CD14-positive monocyte (primary cell): ENCODE results near the gene DENND4B. TPM values are rescaled to one million over a fixed set of nuclear protein-coding genes. Genes with fewer than 3 reads are reported as not detected.

Experiments used
- DNase-seq, 3 donors: peaks; one replicate each; pipeline ENCODE4 v3.0.0-alpha.2; 2011 to 2022
- H2AFZ ChIP-seq: 2 replicates; pipeline ENCODE4 v1.6.0; 2012; ENCODE audit warnings: mild to moderate bottlenecking, low read depth, low read length, inconsistent platforms; ENCODE audit not compliant: insufficient read depth, poor library complexity, severe bottlenecking
- H3K27ac ChIP-seq, 2 donors: 1 replicate in 1 of 2; 2 replicates in 1 of 2; pipeline ENCODE4 v1.5.1; 2012 to 2013; ENCODE audit warnings: low read length in 2 of 2, control low read depth in 1 of 2, inconsistent platforms in 1 of 2, low read depth in 1 of 2, mild to moderate bottlenecking in 1 of 2
- H3K27me3 ChIP-seq, 2 donors: one replicate each; pipeline versions ENCODE4 v1.6.0 to v1.6.1; 2011 to 2013; ENCODE audit warnings: low read length in 2 of 2; ENCODE audit not compliant: control insufficient read depth in 2 of 2, insufficient read depth in 2 of 2
- H3K36me3 ChIP-seq, 2 donors: replicated peaks in 1 of 2; 1 replicate in 1 of 2; 2 replicates in 1 of 2; pipeline versions ENCODE4 v1.5.1 to v1.6.1; 2012 to 2013; ENCODE audit warnings: low read length in 2 of 2, control low read depth in 1 of 2, inconsistent platforms in 1 of 2, mild to moderate bottlenecking in 1 of 2; ENCODE audit not compliant: insufficient read depth in 2 of 2, control insufficient read depth in 1 of 2
- H3K4me1 ChIP-seq, 2 donors: 1 replicate in 1 of 2; 2 replicates in 1 of 2; pipeline versions ENCODE4 v1.5.1 to v1.6.1; 2012 to 2013; ENCODE audit warnings: low read length in 2 of 2, control low read depth in 1 of 2, inconsistent platforms in 1 of 2, mild to moderate bottlenecking in 1 of 2, moderate library complexity in 1 of 2; ENCODE audit not compliant: insufficient read depth in 2 of 2, control insufficient read depth in 1 of 2
- H3K4me2 ChIP-seq: replicated peaks from 2 replicates; pipeline ENCODE3; 2012; ENCODE audit warnings: low read length, moderate library complexity, mild to moderate bottlenecking; ENCODE audit not compliant: poor library complexity, severe bottlenecking; ENCODE audit errors: extremely low read depth
- H3K4me3 ChIP-seq, 3 experiments: fragments of 200-600 bp in 1 of 3; sonication (generic) in 1 of 3; replicated peaks in 1 of 3; 1 replicate in 2 of 3; 2 replicates in 1 of 3; pipeline ENCODE4 v1.5.1; 2011 to 2013; ENCODE audit warnings: low read length in 3 of 3, mild to moderate bottlenecking in 3 of 3, control low read depth in 2 of 3, low read depth in 2 of 3, inconsistent platforms in 1 of 3, moderate library complexity in 1 of 3
- H3K79me2 ChIP-seq: 2 replicates; pipeline ENCODE4 v1.6.0; 2012; ENCODE audit warnings: mild to moderate bottlenecking, control low read depth, inconsistent platforms, low read length, moderate library complexity; ENCODE audit not compliant: insufficient read depth
- H3K9ac ChIP-seq: 2 replicates; pipeline ENCODE4 v1.6.0; 2017; ENCODE audit warnings: low read length, mild to moderate bottlenecking; ENCODE audit not compliant: insufficient read depth, poor library complexity, severe bottlenecking
- H3K9me3 ChIP-seq, 2 donors: replicated peaks in 1 of 2; 1 replicate in 1 of 2; 2 replicates in 1 of 2; pipeline versions ENCODE4 v1.5.1 to v1.6.1; 2012 to 2013; ENCODE audit warnings: low read length in 2 of 2, control low read depth in 1 of 2; ENCODE audit not compliant: control insufficient read depth in 1 of 2, insufficient read depth in 1 of 2
- H4K20me1 ChIP-seq: 2 replicates; pipeline ENCODE4 v1.6.0; 2012; ENCODE audit warnings: mild to moderate bottlenecking, low read length, control low read depth, moderate library complexity; ENCODE audit not compliant: insufficient read depth
- H3K27ac Mint-ChIP-seq, 7 donors: one replicate each; pipeline ENCODE4 v1.8.0; 2020; ENCODE audit warnings: mild to moderate bottlenecking in 7 of 7, mixed read lengths in 7 of 7, moderate library complexity in 6 of 7, inconsistent platforms in 2 of 7
- H3K27me3 Mint-ChIP-seq, 3 donors: one replicate each; pipeline ENCODE4 v1.8.0; 2021 to 2022; ENCODE audit warnings: low read depth in 3 of 3, mild to moderate bottlenecking in 3 of 3, mixed read lengths in 3 of 3, moderate library complexity in 3 of 3, inconsistent platforms in 1 of 3
- H3K36me3 Mint-ChIP-seq, 2 donors: one replicate each; pipeline ENCODE4 v1.8.0; 2020; ENCODE audit warnings: mixed read lengths in 2 of 2, inconsistent platforms in 1 of 2, mild to moderate bottlenecking in 1 of 2
- H3K4me1 Mint-ChIP-seq: one replicate; pipeline ENCODE4 v1.8.0; 2020; ENCODE audit warnings: mild to moderate bottlenecking, mixed read lengths
- H3K4me3 Mint-ChIP-seq, 2 donors: one replicate each; pipeline ENCODE4 v1.8.0; 2020; ENCODE audit warnings: mild to moderate bottlenecking in 2 of 2, mixed read lengths in 2 of 2, moderate library complexity in 1 of 2
- H3K9me3 Mint-ChIP-seq, 7 donors: one replicate each; pipeline ENCODE4 v1.8.0; 2020 to 2022; ENCODE audit warnings: mixed read lengths in 7 of 7, mild to moderate bottlenecking in 6 of 7, moderate library complexity in 6 of 7, inconsistent platforms in 2 of 7
- CTCF ChIP-seq: fragments of 200-600 bp; IDR thresholded peaks from one replicate; pipeline ENCODE4 v1.8.0; 2022; ENCODE audit warnings: antibody characterized with exemption, mild to moderate bottlenecking
- WGBS: methylation state at CpG from one replicate; pipeline ENCODE4 v1.1.5; 2013; ENCODE audit warnings: missing lambda C conversion rate; ENCODE audit not compliant: insufficient coverage; 5-methylcytosine and 5-hydroxymethylcytosine counted together
- intact Hi-C, 2 donors: fragments of 100-400 bp; cut with micrococcal nuclease; formaldehyde crosslinking; loops; one replicate each; pipeline versions ENCODE4 v1.15.0 to v1.15.1; 2023
- polyA plus RNA-seq, 3 donors: library from polyadenylated mRNA; depleted of rRNA in 1 of 3; unstranded in 2 of 3; stranded (reverse) in 1 of 3; fragments of 300-500 nt in 2 of 3; fragments of >200 nt in 1 of 3; fragmentation: Illumina TruSeq in 2 of 3; gene quantifications; 1 replicate in 2 of 3; 2 replicates in 1 of 3; pipeline ENCODE4 v1.2.3, GENCODE V29; 2012 to 2021

Gene DENND4B
- polyA plus RNA-seq, 3 donors = 7.8 to 324 (median 10.9) TPM

GRCh38 chr1:153882296-153882912 is 64.1 kb downstream of the DENND4B start:
- H3K27ac ChIP-seq = peak overlapping the region in 1 of 2 donors; percentile 0
- DNase-seq = no peak
- peaks cover 96% of the 10 kb centered on the region for H4K20me1 ChIP-seq
- H3K36me3 Mint-ChIP-seq = peaks cover 13 to 45% of the 10 kb centered on the region in 2 donors
- no peak overlapping the region for H3K4me3 ChIP-seq
- H3K36me3 ChIP-seq = peaks cover 7 to 8% of the 10 kb centered on the region in 2 donors
- no peak overlapping the region for H3K27ac Mint-ChIP-seq
- H3K9me3 Mint-ChIP-seq = no peaks in the 10 kb centered on the region
- peaks cover 95% of the 10 kb centered on the region for H3K79me2 ChIP-seq
- H3K4me1 ChIP-seq = peaks cover 18% of the 10 kb centered on the region in 2 donors
- peaks cover 0 to 3% (median 0%) of the 10 kb centered on the region in 3 donors for H3K27me3 Mint-ChIP-seq
- 100% methylated on average over 1 of the region's 3 CpGs for WGBS
- peaks cover 2% of the 10 kb centered on the region for H3K4me1 Mint-ChIP-seq
- H3K9me3 ChIP-seq = no peaks in the 10 kb centered on the region
- TF ChIP-seq CTCF = no peak
- no peak overlapping the region for H2AFZ ChIP-seq
- no peak overlapping the region for H3K4me3 Mint-ChIP-seq
- no peak overlapping the region for H3K9ac ChIP-seq
- intact Hi-C loops = loop anchor here in 1 of 2 donors (5.0 kb wide), 1 partner anchor 35 kb away; no protein-coding TSS in a partner anchor
- no peak overlapping the region for H3K4me2 ChIP-seq
- no peaks in the 10 kb centered on the region for H3K27me3 ChIP-seq

- H3K27ac ChIP-seq = no peak overlapping the region
- peaks cover 0 to 3% (median 0%) of the 10 kb centered on the region in 3 donors for H3K27me3 Mint-ChIP-seq
- no peak for TF ChIP-seq CTCF
- H3K27me3 ChIP-seq = no peaks in the 10 kb centered on the region
- DNase-seq = no peak
- no peak overlapping the region for H2AFZ ChIP-seq
- H3K4me1 Mint-ChIP-seq = peaks cover 2% of the 10 kb centered on the region
- no peaks in the 10 kb centered on the region for H3K9me3 ChIP-seq
- H3K36me3 Mint-ChIP-seq = peaks cover 10 to 43% of the 10 kb centered on the region in 2 donors
- no peak overlapping the region for H3K4me2 ChIP-seq
- no peak overlapping the region for H3K4me3 Mint-ChIP-seq
- intact Hi-C loops = loop anchor here in 1 of 2 donors (5.0 kb wide), 1 partner anchor 34 kb away; no protein-coding TSS in a partner anchor
- H3K79me2 ChIP-seq = peaks cover 95% of the 10 kb centered on the region
- no peaks in the 10 kb centered on the region for H3K9me3 Mint-ChIP-seq
- WGBS = 37% methylated on average over 6 of the region's 9 CpGs
- H3K9ac ChIP-seq = no peak overlapping the region
- no peak overlapping the region for H3K27ac Mint-ChIP-seq
- H3K4me1 ChIP-seq = peaks cover 18% of the 10 kb centered on the region in 2 donors
- H3K4me3 ChIP-seq = no peak overlapping the region
- H4K20me1 ChIP-seq = peaks cover 96% of the 10 kb centered on the region
- peaks cover 7 to 8% of the 10 kb centered on the region in 2 donors for H3K36me3 ChIP-seq
Measured at GRCh38 chr1:153881751-153882150, 64.8 kb downstream of the DENND4B start.
